ENCODE data around the gene UPK3B. TPM values are rescaled to one million over a fixed set of nuclear protein-coding genes. Genes with fewer than 3 reads are reported as not detected.
"Not testable (repeated sequence)": the region's sequence is repeated elsewhere in the genome, so short reads cannot be mapped to it uniquely, and the experiment has no call there.

Gene UPK3B
- polyA plus RNA-seq, 2 donors = 16.7 to 63.9 TPM

GRCh38 chr7:76551992-76552391, 41.6 kb downstream of the UPK3B start:
- H3K36me3 ChIP-seq (ENCODE audit: control insufficient read depth in 2 of 2, insufficient read depth in 2 of 2, low read length in 1 of 2); H3K4me3 ChIP-seq (ENCODE audit: low read depth in 1 of 2, low read length in 2 of 2); H3K4me1 ChIP-seq (ENCODE audit: control insufficient read depth in 2 of 2, insufficient read depth in 2 of 2, low read length in 1 of 2); H3K27ac ChIP-seq (ENCODE audit: low read depth in 2 of 2, low read length in 1 of 2); H3K27me3 ChIP-seq (ENCODE audit: control insufficient read depth in 1 of 2, insufficient read depth in 2 of 2, low read length in 2 of 2); H3K9me3 ChIP-seq (ENCODE audit: control insufficient read depth in 2 of 2, insufficient read depth in 1 of 2, low read depth in 1 of 2, low read length in 1 of 2): not testable (repeated sequence)
- WGBS, 2 donors = 83 to 85% methylated on average over 4 to 6 of the region's 6 CpGs

DNA sequence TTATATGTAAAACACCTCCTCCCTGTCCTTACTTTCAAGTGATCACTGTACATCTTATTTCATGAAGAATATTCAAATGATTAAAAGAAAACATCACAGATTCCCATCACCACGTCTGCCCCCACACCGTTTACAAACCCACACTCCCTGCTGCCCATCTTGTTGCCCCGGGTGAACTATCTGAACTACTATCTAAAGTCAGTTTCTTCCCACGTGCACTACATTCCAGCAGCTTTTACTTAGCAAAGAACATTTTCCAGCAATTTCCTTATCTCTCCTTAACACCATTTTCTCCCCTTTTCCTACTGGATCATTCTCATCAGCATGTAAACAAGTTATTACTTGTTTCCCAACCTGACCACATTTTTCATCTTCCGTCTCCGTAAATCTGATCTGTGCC, 49.3 kb downstream of the UPK3B start:
- not testable (repeated sequence) for H3K36me3 ChIP-seq (ENCODE audit: control insufficient read depth in 2 of 2, insufficient read depth in 2 of 2, low read length in 1 of 2); H3K9me3 ChIP-seq (ENCODE audit: control insufficient read depth in 2 of 2, insufficient read depth in 1 of 2, low read depth in 1 of 2, low read length in 1 of 2); H3K27ac ChIP-seq (ENCODE audit: low read depth in 2 of 2, low read length in 1 of 2); H3K4me3 ChIP-seq (ENCODE audit: low read depth in 1 of 2, low read length in 2 of 2); H3K27me3 ChIP-seq (ENCODE audit: control insufficient read depth in 1 of 2, insufficient read depth in 2 of 2, low read length in 2 of 2); H3K4me1 ChIP-seq (ENCODE audit: control insufficient read depth in 2 of 2, insufficient read depth in 2 of 2, low read length in 1 of 2)
- WGBS, 2 donors = 42 to 51% methylated on average over 6 of the region's 6 CpGs

DNA sequence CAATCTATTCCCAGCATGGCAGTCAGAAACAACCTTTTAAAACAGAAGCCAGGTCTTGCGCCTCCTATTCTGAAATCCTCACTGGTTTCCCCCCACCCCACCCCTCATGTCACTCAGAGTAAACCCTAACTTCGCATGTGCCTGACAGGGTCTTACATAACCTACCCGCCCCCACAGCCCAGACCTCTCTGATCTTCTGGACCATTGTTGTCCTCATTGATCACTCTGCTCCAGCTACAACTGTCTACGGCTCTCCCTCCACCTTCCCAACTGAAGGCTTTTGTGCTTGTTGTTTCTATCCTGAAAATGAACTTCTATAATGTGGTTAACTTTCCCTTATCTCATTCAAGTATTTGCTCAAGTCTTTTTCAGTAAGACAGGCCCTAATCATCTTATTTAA, 49.8 kb downstream of the UPK3B start:
- not testable (repeated sequence) for H3K4me3 ChIP-seq (ENCODE audit: low read depth in 1 of 2, low read length in 2 of 2); H3K36me3 ChIP-seq (ENCODE audit: control insufficient read depth in 2 of 2, insufficient read depth in 2 of 2, low read length in 1 of 2); H3K27ac ChIP-seq (ENCODE audit: low read depth in 2 of 2, low read length in 1 of 2); H3K4me1 ChIP-seq (ENCODE audit: control insufficient read depth in 2 of 2, insufficient read depth in 2 of 2, low read length in 1 of 2); H3K27me3 ChIP-seq (ENCODE audit: control insufficient read depth in 1 of 2, insufficient read depth in 2 of 2, low read length in 2 of 2); H3K9me3 ChIP-seq (ENCODE audit: control insufficient read depth in 2 of 2, insufficient read depth in 1 of 2, low read depth in 1 of 2, low read length in 1 of 2)
- WGBS, 2 donors = 65 to 69% methylated on average over 4 of the region's 4 CpGs

- H3K27ac ChIP-seq (ENCODE audit: low read depth in 2 of 2, low read length in 1 of 2); H3K9me3 ChIP-seq (ENCODE audit: control insufficient read depth in 2 of 2, insufficient read depth in 1 of 2, low read depth in 1 of 2, low read length in 1 of 2); H3K4me1 ChIP-seq (ENCODE audit: control insufficient read depth in 2 of 2, insufficient read depth in 2 of 2, low read length in 1 of 2); H3K27me3 ChIP-seq (ENCODE audit: control insufficient read depth in 1 of 2, insufficient read depth in 2 of 2, low read length in 2 of 2); H3K36me3 ChIP-seq (ENCODE audit: control insufficient read depth in 2 of 2, insufficient read depth in 2 of 2, low read length in 1 of 2); H3K4me3 ChIP-seq (ENCODE audit: low read depth in 1 of 2, low read length in 2 of 2): not testable (repeated sequence)
- WGBS, 2 donors = 97 to 100% methylated on average over 3 of the region's 3 CpGs
These were observed 51.0 kb downstream of the UPK3B start for GRCh38 chr7:76561342-76561741.

GRCh38 chr7:76565001-76565400, 54.6 kb downstream of the UPK3B start:
- H3K27ac ChIP-seq (ENCODE audit: low read depth in 2 of 2, low read length in 1 of 2) = not testable (repeated sequence)

More at GRCh38 chr7:76565001-76565400, 54.6 kb downstream of the UPK3B start:
- H3K36me3 ChIP-seq (ENCODE audit: control insufficient read depth in 2 of 2, insufficient read depth in 2 of 2, low read length in 1 of 2); H3K4me1 ChIP-seq (ENCODE audit: control insufficient read depth in 2 of 2, insufficient read depth in 2 of 2, low read length in 1 of 2); H3K9me3 ChIP-seq (ENCODE audit: control insufficient read depth in 2 of 2, insufficient read depth in 1 of 2, low read depth in 1 of 2, low read length in 1 of 2); H3K27me3 ChIP-seq (ENCODE audit: control insufficient read depth in 1 of 2, insufficient read depth in 2 of 2, low read length in 2 of 2); H3K4me3 ChIP-seq (ENCODE audit: low read depth in 1 of 2, low read length in 2 of 2): not testable (repeated sequence)
- 95 to 100% methylated on average over 1 to 2 of the region's 3 CpGs for WGBS, 2 donors

Other genes starting within 250 kb of the UPK3B start
- gene HSPB1, start 207.9 kb upstream of the UPK3B start, polyA plus RNA-seq = 1,000 to 10,000 TPM; 4,444 to 4,845 TPM
- gene YWHAG, start 151.6 kb upstream of the UPK3B start, polyA plus RNA-seq = 10 to 100 TPM; 35.2 to 53.3 TPM
- under 1 TPM; 0.59 to 0.88 TPM for gene SSC4D, start 100.9 kb upstream of the UPK3B start, polyA plus RNA-seq
- 1 to 10 TPM; 4.3 to 6.9 TPM for gene ZP3, start 85.6 kb upstream of the UPK3B start, polyA plus RNA-seq
- gene DTX2, start 48.8 kb upstream of the UPK3B start, polyA plus RNA-seq = 100 to 1,000 TPM in 1 of 2 donors, 10 to 100 TPM in 1; 46.2 to 171 TPM
- under 1 TPM; 0.05 to 0.08 TPM for gene SPDYE16, start 32.7 kb downstream of the UPK3B start, polyA plus RNA-seq
- gene POMZP3, start 116.7 kb downstream of the UPK3B start, polyA plus RNA-seq = 1 to 10 TPM; 4.5 to 8.3 TPM